Natural killer cell treated with Interleukin-12 subunit alpha and Interleukin-12 subunit beta and Interleukin-15 and Interleukin-18, amount 100 ng/mL, for 72 hours (primary cell): ENCODE measurements around the gene KRT80. TPM values are rescaled to one million over a fixed set of nuclear protein-coding genes. Genes with fewer than 3 reads are reported as not detected.

Experiments
- ATAC-seq, 2 donors: fragments of 150-1000 bp; cut with Tn5 transposase in 1 of 2; sonication (Bioruptor Pico), chemical (Tn5 transposase) in 1 of 2; 2 replicates each; pipeline ENCODE4 v1.10.0; 2021
- DNase-seq: peaks from one replicate; pipeline ENCODE4 v3.0.0; 2022; ENCODE audit warnings: low spot score
- H3K27ac Mint-ChIP-seq, 2 donors: 1 replicate in 1 of 2; 2 replicates in 1 of 2; pipeline ENCODE4 v1.8.0; 2022; ENCODE audit warnings: mixed read lengths in 2 of 2, mild to moderate bottlenecking in 1 of 2, moderate library complexity in 1 of 2
- H3K27me3 Mint-ChIP-seq, 2 donors: 1 replicate in 1 of 2; 2 replicates in 1 of 2; pipeline ENCODE4 v1.8.0; 2022; ENCODE audit warnings: mixed read lengths in 2 of 2
- H3K36me3 Mint-ChIP-seq: one replicate; pipeline ENCODE4 v1.8.0; 2022; ENCODE audit warnings: mixed read lengths
- H3K4me1 Mint-ChIP-seq, 2 donors: 1 replicate in 1 of 2; 2 replicates in 1 of 2; pipeline ENCODE4 v1.8.0; 2022; ENCODE audit warnings: low read depth in 2 of 2, mixed read lengths in 2 of 2, mild to moderate bottlenecking in 1 of 2
- H3K4me3 Mint-ChIP-seq: one replicate; pipeline ENCODE4 v1.8.0; 2022; ENCODE audit warnings: mixed read lengths
- H3K9me3 Mint-ChIP-seq: 2 replicates; pipeline ENCODE4 v1.8.0; 2022; ENCODE audit warnings: mixed read lengths
- total RNA-seq, 2 donors: library from RNA; stranded (reverse); gene quantifications; one replicate each; pipeline ENCODE4 v1.2.3, GENCODE V29; 2022

KRT80 gene
- total RNA-seq, 2 donors from 2014 or later: not detected

GRCh38 chr12:52211716-52212585, 20.1 kb upstream of the KRT80 start:
- Mint-ChIP-seq H3K36me3 (no peaks in the 10 kb centered on the region), H3K9me3 (no peaks in the 10 kb centered on the region), H3K4me1 (peaks cover 0 to 8% of the 10 kb centered on the region in 2 donors), H3K27me3 (peaks cover 6 to 34% of the 10 kb centered on the region in 2 donors), H3K4me3 (no peak overlapping the region), H3K27ac (no peak overlapping the region)
- no peak for ATAC-seq
- no peak for DNase-seq

- H3K36me3 Mint-ChIP-seq: no peaks in the 10 kb centered on the region
- peaks cover 6 to 40% of the 10 kb centered on the region in 2 donors for H3K27me3 Mint-ChIP-seq
- no peak for ATAC-seq
- no peak overlapping the region for H3K4me3 Mint-ChIP-seq
- no peak for DNase-seq
- H3K9me3 Mint-ChIP-seq: no peaks in the 10 kb centered on the region
- peaks cover 0 to 8% of the 10 kb centered on the region in 2 donors for H3K4me1 Mint-ChIP-seq
- H3K27ac Mint-ChIP-seq: no peak overlapping the region
These were observed 19.3 kb upstream of the KRT80 start for GRCh38 chr12:52210925-52211650.

- DNase-seq: no peak
- no peak overlapping the region for H3K4me3 Mint-ChIP-seq
- no peaks in the 10 kb centered on the region for H3K36me3 Mint-ChIP-seq
- peaks cover 6 to 39% of the 10 kb centered on the region in 2 donors for H3K27me3 Mint-ChIP-seq
- peaks cover 0 to 8% of the 10 kb centered on the region in 2 donors for H3K4me1 Mint-ChIP-seq
- H3K27ac Mint-ChIP-seq: no peak overlapping the region
- no peaks in the 10 kb centered on the region for H3K9me3 Mint-ChIP-seq
- ATAC-seq: no peak
These were observed 18.5 kb upstream of the KRT80 start for GRCh38 chr12:52210186-52210924.

- peaks cover 0 to 8% of the 10 kb centered on the region in 2 donors for H3K4me1 Mint-ChIP-seq
- no peaks in the 10 kb centered on the region for H3K36me3 Mint-ChIP-seq
These were observed 17.5 kb upstream of the KRT80 start for GRCh38 chr12:52209321-52209720.

GRCh38 chr12:52208424-52209165, 16.8 kb upstream of the KRT80 start:
- Mint-ChIP-seq H3K9me3 (no peaks in the 10 kb centered on the region), H3K4me3 (no peak overlapping the region), H3K27ac (no peak overlapping the region), H3K36me3 (no peaks in the 10 kb centered on the region), H3K4me1 (peaks cover 0 to 2% of the 10 kb centered on the region in 2 donors), H3K27me3 (peaks cover 6 to 32% of the 10 kb centered on the region in 2 donors)
- no peak for DNase-seq
- ATAC-seq: no peak

More at GRCh38 chr12:52209321-52209720, 17.5 kb upstream of the KRT80 start:
- no peak overlapping the region for H3K27ac Mint-ChIP-seq
- DNase-seq (no peak), ATAC-seq (no peak)
- H3K4me3 Mint-ChIP-seq: no peak overlapping the region
- no peaks in the 10 kb centered on the region for H3K9me3 Mint-ChIP-seq
- peaks cover 6 to 37% of the 10 kb centered on the region in 2 donors for H3K27me3 Mint-ChIP-seq

- no peak overlapping the region for H3K27ac Mint-ChIP-seq
- H3K4me1 Mint-ChIP-seq: peaks cover 0 to 4% of the 10 kb centered on the region in 2 donors
- no peaks in the 10 kb centered on the region for H3K36me3 Mint-ChIP-seq
- no peak for ATAC-seq
- H3K9me3 Mint-ChIP-seq: no peaks in the 10 kb centered on the region
- no peak overlapping the region for H3K4me3 Mint-ChIP-seq
- no peak for DNase-seq
- H3K27me3 Mint-ChIP-seq: peaks cover 6 to 29% of the 10 kb centered on the region in 2 donors
These were observed 16.1 kb upstream of the KRT80 start for GRCh38 chr12:52207895-52208294.

GRCh38 chr12:52207106-52207505, 15.3 kb upstream of the KRT80 start:
- Mint-ChIP-seq H3K27ac (no peak overlapping the region), H3K27me3 (peaks cover 6 to 32% of the 10 kb centered on the region in 2 donors), H3K9me3 (no peaks in the 10 kb centered on the region), H3K36me3 (no peaks in the 10 kb centered on the region), H3K4me3 (no peak overlapping the region), H3K4me1 (peaks cover 0 to 6% of the 10 kb centered on the region in 2 donors)
- DNase-seq (no peak), ATAC-seq (no peak)

GRCh38 chr12:52206304-52207040, 14.7 kb upstream of the KRT80 start:
- DNase-seq (no peak), ATAC-seq (no peak)
- H3K27ac Mint-ChIP-seq: no peak overlapping the region
- no peaks in the 10 kb centered on the region for H3K36me3 Mint-ChIP-seq
- H3K27me3 Mint-ChIP-seq: peaks cover 10 to 32% of the 10 kb centered on the region in 2 donors
- H3K4me3 Mint-ChIP-seq: no peak overlapping the region
- no peaks in the 10 kb centered on the region for H3K9me3 Mint-ChIP-seq
- peaks cover 0 to 6% of the 10 kb centered on the region in 2 donors for H3K4me1 Mint-ChIP-seq

- Mint-ChIP-seq H3K4me1 (peaks cover 0 to 6% of the 10 kb centered on the region in 2 donors), H3K27ac (no peak overlapping the region), H3K36me3 (no peaks in the 10 kb centered on the region), H3K9me3 (no peaks in the 10 kb centered on the region), H3K4me3 (no peak overlapping the region), H3K27me3 (peaks cover 13 to 28% of the 10 kb centered on the region in 2 donors)
- DNase-seq: no peak
- no peak for ATAC-seq
These were observed 13.9 kb upstream of the KRT80 start for GRCh38 chr12:52205612-52206303.

- ATAC-seq (no peak), DNase-seq (no peak)
- Mint-ChIP-seq H3K27ac (no peak overlapping the region), H3K9me3 (no peaks in the 10 kb centered on the region), H3K4me1 (peaks cover 0 to 6% of the 10 kb centered on the region in 2 donors), H3K36me3 (no peaks in the 10 kb centered on the region), H3K4me3 (no peak overlapping the region), H3K27me3 (peaks cover 12 to 28% of the 10 kb centered on the region in 2 donors)
These were observed 13.2 kb upstream of the KRT80 start for GRCh38 chr12:52204931-52205505.

GRCh38 chr12:52204095-52204930, 12.5 kb upstream of the KRT80 start:
- Mint-ChIP-seq H3K4me1 (peaks cover 0 to 6% of the 10 kb centered on the region in 2 donors), H3K9me3 (no peaks in the 10 kb centered on the region), H3K27me3 (peaks cover 7 to 24% of the 10 kb centered on the region in 2 donors), H3K27ac (no peak overlapping the region), H3K36me3 (no peaks in the 10 kb centered on the region), H3K4me3 (no peak overlapping the region)
- ATAC-seq: no peak
- DNase-seq: no peak
